HG03469 (cell line): Measurements from ENCODE around the gene CYP26B1.
"Not testable (repeated sequence)": the region's sequence is repeated elsewhere in the genome, so short reads cannot be mapped to it uniquely, and the experiment has no call there.

ENCODE experiments used
- ATAC-seq: cut with Tn5 transposase; IDR thresholded peaks from one replicate; pipeline ENCODE4 v1.9.1; 2021; ENCODE audit warnings: mild to moderate bottlenecking, moderate library complexity, moderate number of reproducible peaks; ENCODE audit not compliant: unreplicated experiment

Gene CYP26B1

GRCh38 chr2:72086871-72087633, 60.6 kb downstream of the CYP26B1 start:
- ATAC-seq, result not testable (repeated sequence)

- no peak for ATAC-seq
These were observed 62.1 kb downstream of the CYP26B1 start for GRCh38 chr2:72085513-72085912.

- no peak for ATAC-seq
These were observed 62.6 kb downstream of the CYP26B1 start for GRCh38 chr2:72085036-72085435.

- ATAC-seq, result no peak
These were observed 63.1 kb downstream of the CYP26B1 start for GRCh38 chr2:72084584-72084976.

- no peak for ATAC-seq
These were observed 63.7 kb downstream of the CYP26B1 start for GRCh38 chr2:72083751-72084583.

- no peak for ATAC-seq
These were observed 64.8 kb downstream of the CYP26B1 start for GRCh38 chr2:72082887-72083286.

- no peak for ATAC-seq
These were observed 65.6 kb downstream of the CYP26B1 start for GRCh38 chr2:72082021-72082601.

GRCh38 chr2:72081451-72081850, 66.2 kb downstream of the CYP26B1 start:
- no peak for ATAC-seq

GRCh38 chr2:72080286-72081145, 67.1 kb downstream of the CYP26B1 start:
- ATAC-seq, result no peak
